ENCODE data around the gene SCGB1D1.
"Not testable (repeated sequence)": the region's sequence is repeated elsewhere in the genome, so short reads cannot be mapped to it uniquely, and the experiment has no call there.

SCGB1D1 gene

DNA sequence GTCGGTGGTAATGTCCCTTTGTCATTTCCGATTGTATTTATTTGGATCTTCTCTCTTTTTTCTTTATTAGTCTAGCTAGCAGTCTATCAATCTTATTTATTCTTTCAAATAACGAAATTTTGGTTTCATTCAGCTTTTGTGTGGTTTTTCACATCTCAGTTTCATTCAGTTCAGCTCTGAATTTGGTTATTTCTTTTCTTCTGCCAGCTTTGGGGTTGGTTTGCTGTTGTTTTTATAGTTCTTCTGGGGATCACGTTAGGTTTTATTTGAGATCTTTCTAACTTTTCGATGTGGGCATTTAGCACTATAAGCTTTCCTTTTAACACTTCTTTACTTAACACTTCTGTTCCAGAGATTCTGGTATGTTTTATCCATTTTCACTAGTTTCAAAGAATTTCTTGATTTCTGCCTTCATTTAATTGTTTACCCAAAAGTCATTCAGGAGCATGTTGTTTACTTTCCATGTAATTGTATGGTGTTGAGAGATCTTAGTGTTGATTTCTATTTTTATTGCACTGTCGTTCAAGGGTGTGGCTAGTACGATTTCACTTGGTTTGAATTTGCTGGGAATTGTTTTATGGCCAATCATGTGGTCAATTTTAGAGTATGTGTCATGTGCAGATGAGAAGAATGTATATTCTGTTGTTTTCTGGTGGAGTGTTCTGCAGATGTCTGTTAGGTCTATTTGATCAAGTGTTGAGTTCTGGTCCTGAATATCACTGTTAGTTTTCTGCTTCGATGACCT, 7.7 kb upstream of the SCGB1D1 start:
- Histone ChIP-seq H3K4me1 (no peaks in the 10 kb centered on the region), H3K79me2 (no peaks in the 10 kb centered on the region), H3K4me3 (ENCODE audit: low read depth, low read length) (no peak overlapping the region), H3K9ac (no peak overlapping the region), H3K36me3 (ENCODE audit: control insufficient read depth, insufficient read depth, low read length) (no peaks in the 10 kb centered on the region), H3K27me3 (ENCODE audit: control insufficient read depth, insufficient read depth, low read length) (no peaks in the 10 kb centered on the region), H2AFZ (no peak overlapping the region), H3K9me3 (ENCODE audit: control insufficient read depth, low read length) (no peaks in the 10 kb centered on the region), H3K27ac (no peak overlapping the region), H3K4me2 (ENCODE audit: low read length) (no peak overlapping the region)
- TF ChIP-seq, protein P1, sequence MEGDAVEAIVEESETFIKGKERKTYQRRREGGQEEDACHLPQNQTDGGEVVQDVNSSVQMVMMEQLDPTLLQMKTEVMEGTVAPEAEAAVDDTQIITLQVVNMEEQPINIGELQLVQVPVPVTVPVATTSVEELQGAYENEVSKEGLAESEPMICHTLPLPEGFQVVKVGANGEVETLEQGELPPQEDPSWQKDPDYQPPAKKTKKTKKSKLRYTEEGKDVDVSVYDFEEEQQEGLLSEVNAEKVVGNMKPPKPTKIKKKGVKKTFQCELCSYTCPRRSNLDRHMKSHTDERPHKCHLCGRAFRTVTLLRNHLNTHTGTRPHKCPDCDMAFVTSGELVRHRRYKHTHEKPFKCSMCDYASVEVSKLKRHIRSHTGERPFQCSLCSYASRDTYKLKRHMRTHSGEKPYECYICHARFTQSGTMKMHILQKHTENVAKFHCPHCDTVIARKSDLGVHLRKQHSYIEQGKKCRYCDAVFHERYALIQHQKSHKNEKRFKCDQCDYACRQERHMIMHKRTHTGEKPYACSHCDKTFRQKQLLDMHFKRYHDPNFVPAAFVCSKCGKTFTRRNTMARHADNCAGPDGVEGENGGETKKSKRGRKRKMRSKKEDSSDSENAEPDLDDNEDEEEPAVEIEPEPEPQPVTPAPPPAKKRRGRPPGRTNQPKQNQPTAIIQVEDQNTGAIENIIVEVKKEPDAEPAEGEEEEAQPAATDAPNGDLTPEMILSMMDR (IDR thresholded peaks at IDR 0.05), result no peak

GRCh38 chr11:62186195-62186594, 3.8 kb upstream of the SCGB1D1 start:
- Histone ChIP-seq H3K4me3 (ENCODE audit: low read depth, low read length) (no peak overlapping the region), H3K4me2 (ENCODE audit: low read length) (no peak overlapping the region), H3K27ac (no peak overlapping the region), H3K9me3 (ENCODE audit: control insufficient read depth, low read length) (no peaks in the 10 kb centered on the region), H3K79me2 (no peaks in the 10 kb centered on the region), H3K9ac (no peak overlapping the region), H2AFZ (no peak overlapping the region), H3K36me3 (ENCODE audit: control insufficient read depth, insufficient read depth, low read length) (no peaks in the 10 kb centered on the region), H3K4me1 (no peaks in the 10 kb centered on the region), H3K27me3 (ENCODE audit: control insufficient read depth, insufficient read depth, low read length) (no peaks in the 10 kb centered on the region)
- TF ChIP-seq, protein P1 (IDR thresholded peaks at IDR 0.05), result no peak

DNA sequence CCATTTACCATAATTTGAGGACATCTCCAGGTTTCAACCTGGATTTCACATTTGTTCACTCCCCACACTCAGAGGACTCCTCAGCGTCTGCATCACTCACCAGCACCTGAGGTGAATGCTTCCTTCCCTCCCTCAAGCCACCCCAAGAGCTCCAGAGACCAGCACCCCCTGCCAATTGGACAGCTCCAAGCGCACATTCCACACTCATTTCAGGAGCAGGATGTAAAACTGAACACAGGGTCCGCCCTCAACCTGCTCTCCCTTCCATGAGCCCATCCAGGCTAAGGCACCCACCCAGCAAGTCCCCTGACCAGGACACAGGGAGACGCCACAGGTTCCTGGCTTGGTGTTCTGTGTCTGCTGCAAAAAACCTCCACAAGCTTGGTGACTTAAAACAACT, 3.9 kb downstream of the SCGB1D1 start:
- Histone ChIP-seq H3K9me3 (ENCODE audit: control insufficient read depth, low read length) (no peaks in the 10 kb centered on the region), H3K4me3 (ENCODE audit: low read depth, low read length) (no peak overlapping the region), H3K27ac (no peak overlapping the region), H3K9ac (no peak overlapping the region), H2AFZ (no peak overlapping the region), H3K27me3 (ENCODE audit: control insufficient read depth, insufficient read depth, low read length) (no peaks in the 10 kb centered on the region), H3K36me3 (ENCODE audit: control insufficient read depth, insufficient read depth, low read length) (no peaks in the 10 kb centered on the region), H3K79me2 (no peaks in the 10 kb centered on the region), H3K4me2 (ENCODE audit: low read length) (no peak overlapping the region), H3K4me1 (no peaks in the 10 kb centered on the region)
- TF ChIP-seq, protein P1 (IDR thresholded peaks at IDR 0.05), result no peak

DNA sequence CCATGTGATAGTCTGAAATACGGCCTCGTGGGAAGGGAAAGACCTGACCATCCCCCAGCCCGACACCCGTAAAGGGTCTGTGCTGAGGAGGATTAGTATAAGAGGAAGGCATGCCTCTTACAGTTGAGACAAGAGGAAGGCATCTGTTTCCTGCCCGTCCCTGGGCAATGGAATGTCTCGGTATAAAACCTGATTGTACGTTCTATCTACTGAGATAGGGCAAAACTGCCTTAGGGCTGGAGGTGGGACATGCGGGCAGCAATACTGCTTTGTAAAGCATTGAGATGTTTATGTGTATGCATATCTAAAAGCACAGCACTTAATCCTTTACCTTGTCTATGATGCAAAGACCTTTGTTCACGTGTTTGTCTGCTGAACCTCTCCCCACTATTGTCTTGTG, 5.0 kb downstream of the SCGB1D1 start:
- H3K27ac ChIP-seq; H2AFZ ChIP-seq; H3K4me1 ChIP-seq; H3K79me2 ChIP-seq; H3K27me3 ChIP-seq (ENCODE audit: control insufficient read depth, insufficient read depth, low read length); H3K4me3 ChIP-seq (ENCODE audit: low read depth, low read length); H3K4me2 ChIP-seq (ENCODE audit: low read length); H3K9ac ChIP-seq; H3K9me3 ChIP-seq (ENCODE audit: control insufficient read depth, low read length); H3K36me3 ChIP-seq (ENCODE audit: control insufficient read depth, insufficient read depth, low read length): not testable (repeated sequence)

DNA sequence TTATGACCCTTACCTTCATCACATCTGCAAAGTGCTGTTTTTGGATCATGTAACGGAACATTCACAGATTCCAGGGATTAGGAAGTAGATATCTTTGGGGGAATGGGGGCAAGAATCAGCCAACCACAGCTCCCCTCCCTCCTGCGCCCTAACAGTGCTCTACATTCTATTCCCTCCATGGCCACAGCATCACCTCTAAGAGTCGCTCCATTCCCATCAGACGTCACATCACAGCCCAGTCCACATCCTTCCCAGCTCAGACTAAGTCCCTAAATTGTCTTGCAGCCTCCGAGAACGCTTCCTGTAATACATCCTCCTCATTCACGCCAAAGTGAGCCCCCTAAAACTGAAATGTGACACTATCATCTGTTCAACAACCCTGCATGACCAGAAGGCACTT, 5.9 kb downstream of the SCGB1D1 start:
- TF ChIP-seq, protein P1 (IDR thresholded peaks at IDR 0.05), result no peak
- Histone ChIP-seq H3K4me2 (ENCODE audit: low read length) (no peak overlapping the region), H3K36me3 (ENCODE audit: control insufficient read depth, insufficient read depth, low read length) (no peaks in the 10 kb centered on the region), H3K27me3 (ENCODE audit: control insufficient read depth, insufficient read depth, low read length) (no peaks in the 10 kb centered on the region), H3K4me1 (no peaks in the 10 kb centered on the region), H3K79me2 (no peaks in the 10 kb centered on the region), H2AFZ (no peak overlapping the region), H3K4me3 (ENCODE audit: low read depth, low read length) (no peak overlapping the region), H3K9me3 (ENCODE audit: control insufficient read depth, low read length) (no peaks in the 10 kb centered on the region), H3K9ac (no peak overlapping the region), H3K27ac (no peak overlapping the region)

DNA sequence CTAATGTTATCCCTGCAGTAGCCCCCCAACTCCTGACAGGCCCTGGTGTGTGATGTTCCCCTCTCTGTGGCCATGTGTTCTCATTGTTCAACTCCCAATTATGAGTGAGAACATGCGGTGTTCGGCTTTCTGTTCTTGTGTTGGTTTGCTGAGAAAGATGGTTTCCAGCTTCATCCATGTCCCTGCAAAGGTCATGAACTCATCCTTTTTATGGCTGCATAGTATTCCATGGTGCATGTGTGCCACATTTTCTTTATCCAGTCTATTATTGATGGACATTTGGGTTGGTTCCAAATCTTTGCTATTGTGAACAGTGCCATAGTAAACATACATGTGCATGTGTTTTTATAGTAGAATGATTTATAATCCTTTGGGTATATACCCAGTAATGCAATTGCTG, 7.4 kb downstream of the SCGB1D1 start:
- H3K27me3 ChIP-seq (ENCODE audit: control insufficient read depth, insufficient read depth, low read length); H3K4me2 ChIP-seq (ENCODE audit: low read length); H3K9ac ChIP-seq; H3K79me2 ChIP-seq; H3K36me3 ChIP-seq (ENCODE audit: control insufficient read depth, insufficient read depth, low read length); H3K9me3 ChIP-seq (ENCODE audit: control insufficient read depth, low read length); H3K4me1 ChIP-seq; H3K4me3 ChIP-seq (ENCODE audit: low read depth, low read length); H3K27ac ChIP-seq; H2AFZ ChIP-seq: not testable (repeated sequence)

Measured in parathyroid adenoma (tissue), 2 donors.